Activated T-cell treated with anti-CD3 and anti-CD28 coated beads for 48 hours (primary cell): ENCODE data around the gene WDR44.
A peak's percentile ranks its signal among the peaks of the same experiment; 100 is the strongest.
"Not testable (repeated sequence)": the region's sequence is repeated elsewhere in the genome, so short reads cannot be mapped to it uniquely, and the experiment has no call there.

Experiments
- DNase-seq: peaks from one replicate; pipeline ENCODE4 v3.0.0-alpha.2; 2020; ENCODE audit warnings: low read depth

WDR44 gene

DNA sequence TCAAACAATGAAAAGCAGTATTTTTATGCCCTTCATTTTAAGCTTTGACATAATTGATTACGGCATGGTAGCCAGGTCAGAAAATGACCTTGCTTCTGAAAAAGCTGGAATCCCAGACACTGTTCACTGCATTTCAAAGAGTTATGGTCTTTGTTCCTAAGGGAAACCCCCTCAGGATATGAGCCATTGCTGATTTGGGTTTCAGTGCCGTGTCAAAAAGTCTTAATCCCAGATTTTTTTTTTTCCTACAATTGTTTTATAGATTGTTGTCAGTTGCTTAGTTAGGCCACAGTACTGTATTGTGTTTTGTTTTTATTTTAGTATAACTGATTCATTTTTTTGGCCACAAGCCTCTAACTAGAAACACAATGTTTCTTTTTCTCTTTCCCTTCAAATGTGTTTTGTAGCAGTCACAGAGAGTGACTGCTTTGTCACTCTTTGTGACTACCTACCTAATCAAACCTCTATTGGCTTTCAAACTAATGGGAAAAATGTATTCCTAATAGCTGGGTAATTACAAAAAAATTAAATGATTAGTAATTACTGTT is 10.3 kb downstream of the WDR44 start:
- DNase-seq = no peak

DNA sequence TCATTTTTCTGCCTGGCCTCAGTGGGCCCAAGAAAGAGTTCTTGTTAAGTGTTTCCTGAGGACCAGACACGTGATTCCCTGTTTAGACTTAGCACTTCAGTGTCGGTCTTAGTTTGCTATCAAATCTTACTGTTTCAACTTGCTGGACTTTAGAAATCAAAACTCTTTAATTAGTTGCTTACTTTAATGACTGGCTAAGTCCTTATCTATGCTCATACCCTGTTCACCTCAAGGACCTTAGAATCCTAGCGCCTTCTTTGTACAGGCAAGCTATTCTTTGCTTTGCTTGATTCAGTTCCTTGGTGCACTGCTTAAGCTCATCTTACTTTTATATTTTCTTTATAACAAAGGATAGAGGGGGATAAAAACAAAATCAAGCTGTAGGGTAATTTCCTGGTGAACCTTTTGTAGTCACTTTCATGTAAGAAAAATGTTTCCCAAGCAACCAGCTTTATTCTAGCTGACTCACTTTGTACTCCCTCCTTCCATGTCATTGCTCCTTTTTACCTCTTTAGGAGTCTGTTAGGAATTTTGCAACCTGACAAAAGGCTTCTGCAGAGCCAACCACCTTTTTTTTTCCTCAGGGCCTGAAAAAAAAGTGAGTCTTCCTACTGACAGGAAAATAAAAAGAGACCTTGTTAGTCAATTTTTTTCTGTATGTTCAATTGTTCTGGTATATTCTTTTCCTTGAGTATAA is 14.7 kb downstream of the WDR44 start:
- no peak for DNase-seq

DNA sequence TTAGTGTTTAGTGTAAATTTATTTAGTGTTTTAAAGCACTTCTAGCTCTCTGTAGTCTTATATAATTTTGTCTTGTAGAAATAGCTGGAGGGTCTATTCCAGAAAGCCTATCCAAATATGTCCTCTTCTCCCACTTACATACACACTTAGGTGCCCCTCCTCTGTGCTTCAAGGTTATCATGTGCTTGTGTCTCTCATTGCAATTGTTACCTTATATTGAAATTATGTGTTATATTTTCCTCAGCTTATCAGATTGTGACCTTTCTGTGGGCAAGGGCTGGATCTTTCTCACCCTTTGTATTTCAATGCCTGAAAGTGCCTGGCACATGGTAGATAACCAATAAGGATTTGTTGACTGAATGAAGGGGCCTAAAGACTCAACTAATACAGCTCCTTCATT is 18.4 kb downstream of the WDR44 start:
- DNase-seq = no peak

DNA sequence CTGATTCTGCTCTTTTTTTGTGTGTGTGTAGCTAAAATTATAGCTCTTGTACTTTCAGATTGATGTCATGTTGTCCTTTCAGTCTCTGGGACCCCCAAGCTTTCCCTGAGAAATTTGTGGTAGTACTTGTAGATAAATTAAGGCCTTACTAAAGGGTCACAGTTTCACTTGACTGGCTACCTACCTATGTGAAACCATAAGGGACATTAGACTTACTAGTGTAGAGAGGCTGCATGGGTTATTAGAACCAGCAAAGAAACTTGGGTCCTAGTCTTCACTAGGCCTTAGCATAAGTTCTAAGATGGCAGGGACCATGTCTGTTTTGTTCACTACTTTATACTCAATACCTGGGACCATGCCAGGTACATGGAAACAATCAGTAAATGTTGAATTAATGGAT is 21.4 kb downstream of the WDR44 start:
- DNase-seq = no peak

DNA sequence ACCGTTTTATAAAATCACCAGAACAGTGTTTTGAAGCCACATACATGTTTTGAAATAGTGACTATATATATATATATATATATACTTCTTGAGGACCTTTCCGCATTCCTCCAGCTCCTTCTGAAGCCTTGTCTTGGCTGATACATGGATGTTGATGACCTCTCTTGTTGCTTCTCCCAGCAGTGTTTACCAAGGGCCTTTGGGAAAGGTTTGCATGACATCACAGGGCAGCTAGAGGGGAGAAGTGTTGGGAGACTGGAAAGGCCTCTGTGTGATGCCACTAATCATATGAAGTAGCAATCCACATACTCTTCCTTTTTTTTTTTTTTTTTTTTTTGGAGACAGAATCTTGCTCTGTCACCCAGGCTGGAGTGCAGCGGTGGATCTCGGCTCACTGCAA is 22.5 kb downstream of the WDR44 start:
- DNase-seq = no peak

DNA sequence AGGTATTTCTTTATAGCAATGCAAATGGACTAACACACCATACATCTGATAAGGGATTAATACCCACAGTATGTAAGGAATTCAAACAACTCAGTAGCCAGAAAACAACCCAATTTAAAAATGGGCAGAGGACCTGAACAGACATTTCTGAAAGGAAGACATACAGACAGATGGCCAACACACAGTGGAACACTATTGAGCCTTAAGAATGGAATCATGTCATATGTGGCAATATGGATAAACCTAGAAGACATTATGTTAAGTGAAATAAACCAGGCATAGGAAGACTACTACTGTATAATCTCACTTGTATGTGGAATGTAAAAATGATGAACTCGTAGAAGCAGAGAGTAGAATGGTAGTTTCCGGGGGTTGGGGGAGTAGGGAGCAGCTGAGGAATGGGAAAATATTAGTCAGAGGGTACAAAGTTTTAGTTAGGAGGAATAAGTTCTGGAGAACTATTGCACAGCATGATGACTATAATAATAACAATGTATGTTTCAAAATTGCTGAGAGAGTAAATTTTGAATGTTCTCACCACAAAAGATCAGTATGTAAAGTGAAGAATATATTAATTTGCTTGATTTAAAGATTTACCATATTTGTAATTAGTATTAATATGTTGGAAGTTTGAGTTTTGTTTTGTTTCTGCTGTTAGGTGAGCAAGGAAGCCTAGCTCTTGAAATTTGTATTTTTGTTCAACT is 25.2 kb downstream of the WDR44 start:
- DNase-seq = no peak

DNA sequence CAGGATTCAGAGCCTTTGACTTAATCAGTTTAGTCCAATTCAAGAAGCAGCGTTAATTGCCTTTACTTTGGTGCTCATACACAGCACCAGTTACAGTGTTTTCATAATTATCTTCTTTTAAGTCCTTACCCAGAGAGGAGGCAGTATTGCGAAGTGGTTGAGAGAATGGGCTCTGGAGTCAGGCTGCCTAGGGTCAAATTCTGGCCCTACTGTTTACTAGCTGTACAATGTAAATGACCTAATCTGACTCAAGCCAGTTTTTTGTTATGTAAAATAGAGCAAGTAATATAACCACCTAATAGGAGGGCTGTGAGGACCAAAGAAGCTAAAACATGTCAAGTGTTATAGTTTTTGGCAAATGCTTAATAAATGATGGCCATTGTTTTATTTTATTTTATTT is 27.6 kb downstream of the WDR44 start:
- no peak for DNase-seq

DNA sequence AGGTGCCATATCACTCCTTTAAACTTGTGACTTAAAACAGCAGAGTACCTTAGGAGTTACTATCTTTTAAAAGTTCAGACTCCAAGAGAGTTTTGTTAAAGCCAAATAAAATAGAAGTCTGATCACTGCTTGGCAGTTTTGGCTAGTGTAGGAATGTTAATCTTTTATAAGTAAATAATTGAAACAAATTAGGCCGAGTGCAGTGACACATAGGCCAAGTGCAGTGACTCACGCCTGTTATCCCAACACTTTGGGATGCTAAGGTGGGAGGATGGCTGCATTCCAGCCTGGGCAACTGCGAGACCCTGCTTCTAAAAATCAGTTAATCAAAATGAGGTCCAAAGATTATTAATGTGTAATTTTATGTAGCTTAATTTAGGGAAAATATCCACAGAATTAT is 37.2 kb downstream of the WDR44 start:
- DNase-seq = no peak

DNA sequence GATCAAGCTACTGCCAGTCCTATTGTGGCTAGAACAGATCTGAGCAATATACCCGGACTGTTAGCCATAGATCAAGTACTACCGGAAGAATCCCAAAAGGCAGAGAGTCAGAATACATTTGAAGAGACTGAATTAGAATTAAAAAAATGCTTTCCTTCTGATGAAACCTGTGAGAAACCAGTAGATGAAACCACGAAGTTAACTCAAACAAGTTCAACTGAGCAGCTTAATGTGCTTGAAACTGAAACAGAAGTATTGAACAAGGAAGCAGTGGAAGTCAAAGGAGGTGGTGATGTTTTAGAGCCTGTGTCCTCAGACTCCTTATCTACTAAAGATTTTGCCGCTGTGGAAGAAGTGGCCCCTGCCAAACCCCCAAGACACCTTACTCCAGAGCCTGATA is 46.8 kb downstream of the WDR44 start:
- no peak for DNase-seq

DNA sequence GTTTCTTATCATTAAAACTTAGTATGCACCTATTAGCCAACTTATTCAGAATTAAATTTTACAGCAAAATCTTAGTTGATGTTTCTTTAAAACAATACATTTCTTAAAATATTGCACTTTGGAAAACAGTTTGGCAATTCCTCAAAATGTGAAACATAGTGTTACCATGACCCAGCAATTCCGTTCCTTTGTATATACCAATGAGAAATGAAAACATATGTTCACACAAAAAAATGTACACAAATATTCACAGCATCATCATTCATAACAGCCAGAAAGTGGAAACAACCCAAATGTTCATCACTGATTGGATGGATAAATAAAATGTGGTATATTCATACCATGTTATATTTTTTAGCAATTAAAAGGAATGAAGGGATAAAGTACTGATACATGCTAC is 50.2 kb downstream of the WDR44 start:
- DNase-seq = no peak

DNA sequence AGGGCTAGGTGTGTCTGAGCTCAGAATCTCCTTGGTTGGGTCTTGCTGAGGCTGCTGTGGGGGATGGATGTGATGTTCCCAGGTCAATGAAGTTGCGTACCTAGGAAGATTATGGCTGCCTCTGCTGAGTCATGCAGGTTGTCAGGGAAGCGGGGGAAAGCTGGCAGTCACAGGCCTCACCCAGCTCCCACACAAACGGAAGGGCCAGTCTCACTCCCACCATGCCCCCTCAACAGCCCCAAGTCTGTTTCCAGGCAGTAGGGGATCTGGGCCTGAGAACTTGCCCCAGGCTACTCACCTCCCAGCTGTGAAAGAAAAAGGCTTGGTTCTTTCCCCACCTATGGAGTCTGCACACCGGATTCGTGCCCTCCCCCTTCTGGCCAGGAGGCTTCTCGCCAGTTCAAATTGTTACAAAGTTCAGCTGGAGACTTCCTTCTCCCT is 72.9 kb downstream of the WDR44 start:
- no peak for DNase-seq

DNA sequence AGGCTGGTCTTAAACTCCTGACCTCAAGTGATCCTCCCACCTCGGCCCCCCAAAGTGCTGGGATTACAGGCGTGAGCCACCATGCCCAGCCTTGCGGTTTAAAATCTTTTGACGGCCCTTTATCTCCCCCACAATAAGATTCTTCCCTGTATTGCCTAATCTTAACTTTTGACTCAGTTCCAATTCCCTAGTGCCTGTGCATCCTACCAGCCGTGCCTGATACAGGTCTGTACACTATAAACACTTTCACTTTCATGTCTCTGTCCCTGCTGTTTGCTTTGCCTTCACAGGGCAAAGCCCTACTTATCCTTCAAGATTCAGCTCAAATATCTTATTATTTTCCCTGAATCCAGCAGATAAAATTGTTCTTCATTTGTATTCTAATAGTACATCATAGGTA is 74.6 kb downstream of the WDR44 start:
- DNase-seq = no peak

DNA sequence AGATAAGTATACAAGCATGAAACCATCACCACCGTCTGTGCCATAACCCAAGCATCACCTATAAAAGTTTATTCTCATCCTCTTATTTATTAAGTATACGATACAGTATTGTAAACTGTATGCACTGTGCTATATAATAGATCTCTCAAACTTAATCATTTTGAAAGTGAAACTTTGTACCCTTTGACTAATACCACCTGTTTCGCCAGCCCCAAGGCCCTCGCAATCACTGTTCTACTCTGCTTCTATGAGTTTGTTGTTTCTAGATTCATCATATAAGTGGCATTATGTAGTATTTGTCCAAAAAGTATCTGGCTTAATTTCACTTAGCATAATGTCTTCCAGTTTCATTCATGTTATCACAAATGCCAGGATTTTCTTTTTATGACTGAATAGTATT is 77.7 kb downstream of the WDR44 start:
- peak; percentile 1 for DNase-seq

DNA sequence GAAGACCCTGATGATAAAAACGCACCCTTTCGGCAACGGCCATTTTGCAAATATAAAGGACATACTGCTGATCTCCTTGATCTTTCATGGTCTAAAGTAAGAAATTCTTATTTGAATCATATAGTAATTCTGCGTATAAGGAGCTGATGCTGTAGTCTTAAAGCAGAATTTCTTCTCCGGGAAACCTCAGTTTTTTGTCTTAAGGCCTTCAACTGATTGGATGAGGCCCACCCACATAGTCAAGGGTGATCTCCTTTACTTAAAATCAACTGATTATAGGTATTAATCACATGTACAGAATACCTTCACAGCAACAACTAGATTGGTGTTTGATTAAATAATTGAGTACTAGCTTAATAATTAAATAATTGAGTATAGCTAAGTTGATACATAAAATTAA is 86.9 kb downstream of the WDR44 start:
- DNase-seq = no peak

DNA sequence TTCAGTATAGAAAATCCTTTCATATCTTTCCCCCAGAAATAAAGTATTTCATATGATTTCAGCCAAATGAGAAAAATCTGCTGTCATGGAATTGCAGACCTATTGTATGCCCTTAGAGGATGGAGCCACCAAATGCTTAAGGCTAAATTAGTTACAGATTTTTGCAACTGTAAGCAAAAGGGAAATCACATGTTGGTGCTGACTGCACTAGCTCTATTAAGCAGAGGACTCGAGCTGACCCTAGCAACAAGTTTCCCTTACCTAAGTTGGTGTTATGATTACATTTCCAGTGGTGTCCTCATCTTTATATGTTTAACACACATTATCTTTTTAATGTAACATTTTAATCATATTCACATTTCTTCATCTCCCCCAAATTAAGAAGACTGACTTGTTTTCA is 91.4 kb downstream of the WDR44 start:
- no peak for DNase-seq

DNA sequence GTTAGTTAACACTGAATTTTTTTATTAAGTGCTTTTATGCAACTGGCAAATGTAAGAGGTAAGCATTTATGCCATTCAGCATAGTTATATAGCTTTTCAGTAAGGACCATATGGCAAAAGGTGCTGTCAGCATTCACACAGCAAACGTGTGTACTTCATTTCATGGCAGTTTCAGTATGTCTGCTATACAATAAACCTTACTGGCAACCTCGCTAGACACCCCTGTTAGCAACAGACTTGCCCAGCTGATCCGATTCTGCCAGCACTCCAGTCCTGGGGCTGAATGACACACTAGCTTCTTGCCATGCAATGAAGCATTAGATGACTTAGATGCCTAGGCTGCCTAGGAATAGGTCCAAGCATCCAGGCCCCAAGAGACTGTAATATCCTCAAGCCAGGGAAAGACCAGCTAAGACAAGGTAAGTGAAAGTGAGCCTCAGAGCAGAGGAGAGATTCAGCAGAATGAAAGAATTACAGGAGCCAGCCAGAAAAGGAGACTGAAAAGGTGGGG is 102.4 kb downstream of the WDR44 start:
- DNase-seq = no peak

DNA sequence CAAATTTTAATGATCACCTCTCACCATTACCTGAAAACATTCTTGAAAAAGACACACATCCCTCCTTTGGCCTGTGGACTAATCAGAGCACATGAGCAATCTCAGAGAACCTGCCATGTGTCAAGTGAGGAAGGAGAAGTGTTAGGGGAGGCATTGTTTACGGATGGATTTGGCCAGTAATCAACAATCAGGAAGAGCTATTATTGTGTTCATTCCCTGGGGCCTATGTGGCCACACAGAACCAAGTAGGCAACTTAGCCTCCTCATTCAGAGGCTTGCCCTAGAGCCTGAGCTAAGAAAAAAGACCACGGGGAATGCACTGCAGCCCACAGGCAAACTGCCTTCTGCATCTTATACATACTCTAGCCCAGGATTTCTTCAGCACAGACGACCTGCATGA is 109.1 kb downstream of the WDR44 start:
- no peak for DNase-seq

DNA sequence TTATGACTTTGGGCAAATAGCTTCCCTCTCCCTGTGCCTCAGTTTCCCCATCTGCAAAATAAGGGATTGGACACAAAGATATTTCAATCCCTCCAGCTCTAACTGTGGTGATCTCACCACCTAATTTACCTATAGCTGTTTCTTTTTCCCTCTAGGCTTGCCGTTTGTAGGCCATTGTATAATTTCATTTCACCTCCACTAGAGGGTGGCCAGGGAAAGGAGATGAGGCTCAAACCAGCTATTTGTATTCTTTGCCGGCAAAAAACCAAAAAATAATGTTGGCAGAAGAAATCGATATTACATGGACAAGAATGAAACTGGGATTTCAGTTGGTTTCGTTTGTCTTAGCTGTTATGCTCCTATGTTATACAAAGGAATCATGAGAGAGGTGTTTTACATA is 113.6 kb downstream of the WDR44 start:
- DNase-seq = no peak

DNA sequence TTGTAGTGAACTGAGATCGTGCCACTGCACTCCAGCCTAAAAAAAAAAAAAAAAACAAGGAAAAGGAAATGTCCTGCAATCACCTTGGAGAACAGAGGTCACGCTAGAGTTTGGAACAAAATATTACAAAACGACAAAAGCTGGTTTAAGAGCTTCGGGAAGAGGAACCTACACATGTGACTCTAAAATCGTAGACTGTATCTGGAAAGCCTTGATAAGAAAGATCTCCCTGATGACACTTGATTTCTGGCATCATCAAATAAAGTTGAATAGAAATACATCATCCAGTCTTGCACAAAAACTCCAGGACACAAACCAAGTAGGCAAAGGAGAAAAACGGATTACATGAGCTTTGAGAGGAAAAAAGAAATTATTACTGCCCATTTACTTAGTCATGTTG is 118.6 kb downstream of the WDR44 start:
- DNase-seq = no peak

DNA sequence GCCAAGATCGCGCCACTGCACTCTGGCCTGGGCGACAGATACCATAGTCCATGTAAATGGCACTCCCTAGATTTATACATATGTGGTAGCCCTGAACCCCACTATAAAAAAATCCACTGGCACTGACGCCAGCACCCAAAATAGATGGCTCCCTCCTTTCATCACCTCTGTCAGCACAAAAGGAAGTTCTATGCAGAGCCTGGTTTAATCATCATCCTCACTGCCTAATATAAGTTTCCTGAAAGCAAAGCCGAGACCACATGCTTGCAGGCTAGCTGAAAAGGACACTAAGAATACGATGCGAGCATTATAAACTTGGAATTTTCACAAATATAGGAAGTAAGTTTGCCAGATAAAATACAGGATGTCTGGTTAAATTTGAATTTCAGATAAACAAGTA is 122.2 kb downstream of the WDR44 start:
- DNase-seq = no peak

DNA sequence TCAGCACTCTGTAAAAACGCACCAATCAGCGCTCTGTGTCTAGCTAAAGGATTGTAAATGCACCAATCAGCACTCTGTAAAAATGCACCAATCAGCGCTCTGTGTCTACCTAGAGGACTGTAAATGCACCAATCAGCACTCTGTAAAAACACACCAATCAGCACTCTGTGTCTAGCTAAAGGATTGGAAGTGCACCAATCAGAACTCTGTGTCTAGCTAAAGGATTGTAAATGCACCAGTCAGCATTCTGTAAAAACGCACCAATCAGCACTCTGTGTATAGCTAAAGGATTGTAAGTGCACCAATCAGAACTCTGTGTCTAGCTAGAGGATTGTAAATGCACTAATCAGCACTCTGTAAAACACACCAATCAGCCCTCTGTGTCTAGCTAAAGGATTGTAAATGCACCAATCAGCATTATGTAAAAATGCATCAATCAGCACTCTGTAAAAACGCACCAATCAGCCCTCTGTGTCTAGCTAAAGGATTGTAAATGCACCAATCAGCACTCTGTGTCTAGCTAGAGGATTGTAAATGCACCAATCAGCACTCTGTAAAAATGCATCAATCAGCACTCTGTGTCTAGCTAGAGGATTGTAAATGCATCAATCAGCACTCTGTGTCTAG is 124.9 kb downstream of the WDR44 start:
- not testable (repeated sequence) for DNase-seq

DNA sequence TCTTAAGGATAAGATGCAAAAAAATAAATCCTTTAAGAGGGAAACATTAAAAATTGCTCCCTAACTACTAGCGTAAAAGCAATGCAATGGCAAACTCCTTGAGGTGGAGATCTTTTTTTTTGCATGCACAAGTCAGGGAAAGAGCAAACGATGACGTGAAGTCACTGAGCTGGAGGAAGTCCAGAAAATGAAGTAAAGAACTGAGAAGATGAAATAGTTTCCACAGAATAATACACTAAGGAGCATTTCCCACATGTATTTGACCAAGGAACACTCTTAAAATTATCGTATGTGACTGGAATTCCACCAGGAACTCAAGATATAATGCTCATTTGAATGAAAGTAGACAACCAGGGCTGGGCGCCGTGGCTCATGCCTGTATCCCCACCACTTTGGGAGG is 128.7 kb downstream of the WDR44 start:
- DNase-seq = no peak

DNA sequence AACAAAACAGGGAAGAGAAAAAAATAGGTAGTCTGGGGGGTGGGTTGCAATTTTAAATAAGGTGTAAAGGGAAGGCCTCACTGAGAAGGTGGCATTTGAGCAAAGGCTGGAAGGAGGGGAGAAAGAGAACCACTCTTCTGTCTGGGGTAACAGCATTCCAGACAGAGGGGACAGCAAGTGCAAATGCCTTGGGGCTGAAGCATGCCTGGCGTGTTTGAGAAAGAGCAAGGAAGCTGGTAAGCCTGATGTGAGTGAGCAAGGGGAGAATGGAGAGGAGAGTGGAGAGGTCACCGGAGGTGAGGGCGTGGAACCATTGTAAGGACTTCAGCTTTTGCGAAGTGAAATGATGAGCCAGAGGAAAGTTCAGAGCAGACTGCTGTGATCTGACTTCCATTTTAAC is 130.0 kb downstream of the WDR44 start:
- DNase-seq = no peak
